ENCODE measurements around the gene GABRB2. TPM values are rescaled to one million over a fixed set of nuclear protein-coding genes. Genes with fewer than 3 reads are reported as not detected.
"Not testable (repeated sequence)": the region's sequence is repeated elsewhere in the genome, so short reads cannot be mapped to it uniquely, and the experiment has no call there.

Gene GABRB2
- total RNA-seq, 1 experiment from 2014 or later: not detected

DNA sequence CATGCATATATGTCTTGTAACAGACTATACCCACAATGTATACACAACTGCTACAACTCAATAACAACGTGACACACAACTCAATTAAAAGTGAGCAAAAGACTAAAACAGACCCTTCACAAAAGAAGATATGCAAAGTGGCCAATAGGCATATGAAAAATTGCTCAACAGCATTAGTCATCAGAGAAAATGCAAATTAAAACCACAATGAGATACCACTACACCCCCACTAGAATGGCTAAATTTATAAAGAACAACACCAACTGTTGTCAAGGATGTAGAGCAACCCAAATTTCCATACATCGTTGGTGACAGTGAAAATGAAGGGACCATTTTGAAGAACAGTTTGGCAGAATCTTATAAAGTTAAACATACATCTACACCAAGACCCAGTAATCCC is 38.9 kb downstream of the GABRB2 start:
- intact Hi-C loops (cut with micrococcal nuclease; ENCODE audit: unreplicated experiment): no loop called here
- in situ Hi-C loops (cut with HindIII; ENCODE audit: low pct_unique_long_range_greater_than_20kb, low sequenced_read_pairs): no loop called here
- DNase-seq (ENCODE audit: low read depth, low spot score) (no peak), ATAC-seq (no peak)
- H3K4me1 ChIP-seq (ENCODE audit: control insufficient read depth, insufficient read depth, low read length): no peaks in the 10 kb centered on the region
- H3K27me3 ChIP-seq (ENCODE audit: control insufficient read depth, insufficient read depth, low read length): no peaks in the 10 kb centered on the region
- H3K36me3 ChIP-seq (ENCODE audit: control insufficient read depth, insufficient read depth, low read length): no peaks in the 10 kb centered on the region
- TF ChIP-seq, protein P1, sequence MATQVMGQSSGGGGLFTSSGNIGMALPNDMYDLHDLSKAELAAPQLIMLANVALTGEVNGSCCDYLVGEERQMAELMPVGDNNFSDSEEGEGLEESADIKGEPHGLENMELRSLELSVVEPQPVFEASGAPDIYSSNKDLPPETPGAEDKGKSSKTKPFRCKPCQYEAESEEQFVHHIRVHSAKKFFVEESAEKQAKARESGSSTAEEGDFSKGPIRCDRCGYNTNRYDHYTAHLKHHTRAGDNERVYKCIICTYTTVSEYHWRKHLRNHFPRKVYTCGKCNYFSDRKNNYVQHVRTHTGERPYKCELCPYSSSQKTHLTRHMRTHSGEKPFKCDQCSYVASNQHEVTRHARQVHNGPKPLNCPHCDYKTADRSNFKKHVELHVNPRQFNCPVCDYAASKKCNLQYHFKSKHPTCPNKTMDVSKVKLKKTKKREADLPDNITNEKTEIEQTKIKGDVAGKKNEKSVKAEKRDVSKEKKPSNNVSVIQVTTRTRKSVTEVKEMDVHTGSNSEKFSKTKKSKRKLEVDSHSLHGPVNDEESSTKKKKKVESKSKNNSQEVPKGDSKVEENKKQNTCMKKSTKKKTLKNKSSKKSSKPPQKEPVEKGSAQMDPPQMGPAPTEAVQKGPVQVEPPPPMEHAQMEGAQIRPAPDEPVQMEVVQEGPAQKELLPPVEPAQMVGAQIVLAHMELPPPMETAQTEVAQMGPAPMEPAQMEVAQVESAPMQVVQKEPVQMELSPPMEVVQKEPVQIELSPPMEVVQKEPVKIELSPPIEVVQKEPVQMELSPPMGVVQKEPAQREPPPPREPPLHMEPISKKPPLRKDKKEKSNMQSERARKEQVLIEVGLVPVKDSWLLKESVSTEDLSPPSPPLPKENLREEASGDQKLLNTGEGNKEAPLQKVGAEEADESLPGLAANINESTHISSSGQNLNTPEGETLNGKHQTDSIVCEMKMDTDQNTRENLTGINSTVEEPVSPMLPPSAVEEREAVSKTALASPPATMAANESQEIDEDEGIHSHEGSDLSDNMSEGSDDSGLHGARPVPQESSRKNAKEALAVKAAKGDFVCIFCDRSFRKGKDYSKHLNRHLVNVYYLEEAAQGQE (IDR thresholded peaks at IDR 0.05; ENCODE audit: insufficient read depth in 1 of 2, low read depth in 2 of 2, low read length in 1 of 2): no peak
- TF ChIP-seq, protein P2, sequence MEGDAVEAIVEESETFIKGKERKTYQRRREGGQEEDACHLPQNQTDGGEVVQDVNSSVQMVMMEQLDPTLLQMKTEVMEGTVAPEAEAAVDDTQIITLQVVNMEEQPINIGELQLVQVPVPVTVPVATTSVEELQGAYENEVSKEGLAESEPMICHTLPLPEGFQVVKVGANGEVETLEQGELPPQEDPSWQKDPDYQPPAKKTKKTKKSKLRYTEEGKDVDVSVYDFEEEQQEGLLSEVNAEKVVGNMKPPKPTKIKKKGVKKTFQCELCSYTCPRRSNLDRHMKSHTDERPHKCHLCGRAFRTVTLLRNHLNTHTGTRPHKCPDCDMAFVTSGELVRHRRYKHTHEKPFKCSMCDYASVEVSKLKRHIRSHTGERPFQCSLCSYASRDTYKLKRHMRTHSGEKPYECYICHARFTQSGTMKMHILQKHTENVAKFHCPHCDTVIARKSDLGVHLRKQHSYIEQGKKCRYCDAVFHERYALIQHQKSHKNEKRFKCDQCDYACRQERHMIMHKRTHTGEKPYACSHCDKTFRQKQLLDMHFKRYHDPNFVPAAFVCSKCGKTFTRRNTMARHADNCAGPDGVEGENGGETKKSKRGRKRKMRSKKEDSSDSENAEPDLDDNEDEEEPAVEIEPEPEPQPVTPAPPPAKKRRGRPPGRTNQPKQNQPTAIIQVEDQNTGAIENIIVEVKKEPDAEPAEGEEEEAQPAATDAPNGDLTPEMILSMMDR (IDR thresholded peaks at IDR 0.05): no peak
- TF ChIP-seq SIN3A (IDR thresholded peaks at IDR 0.05; ENCODE audit: borderline replicate concordance, insufficient read depth, low read depth, low read length): no peak
- no peak for TF ChIP-seq TCF7L2 (IDR thresholded peaks at IDR 0.05; ENCODE audit: low read depth, low read length)
- no peak for TF ChIP-seq POLR2AphosphoS5 (IDR thresholded peaks at IDR 0.05; ENCODE audit: low read depth, low read length)
- H3K27ac ChIP-seq (ENCODE audit: low read length): no peak overlapping the region
- ChIA-PET POLR2A (no interaction called here), CTCF (no interaction called here)
- BruUV-seq (replicated peaks): no TSS peak
- H3K4me3 ChIP-seq (ENCODE audit: low read depth in 2 of 2, low read length in 2 of 2): no peak overlapping the region
- H3K9me3 ChIP-seq (ENCODE audit: control insufficient read depth, insufficient read depth, low read depth, low read length): no peaks in the 10 kb centered on the region

DNA sequence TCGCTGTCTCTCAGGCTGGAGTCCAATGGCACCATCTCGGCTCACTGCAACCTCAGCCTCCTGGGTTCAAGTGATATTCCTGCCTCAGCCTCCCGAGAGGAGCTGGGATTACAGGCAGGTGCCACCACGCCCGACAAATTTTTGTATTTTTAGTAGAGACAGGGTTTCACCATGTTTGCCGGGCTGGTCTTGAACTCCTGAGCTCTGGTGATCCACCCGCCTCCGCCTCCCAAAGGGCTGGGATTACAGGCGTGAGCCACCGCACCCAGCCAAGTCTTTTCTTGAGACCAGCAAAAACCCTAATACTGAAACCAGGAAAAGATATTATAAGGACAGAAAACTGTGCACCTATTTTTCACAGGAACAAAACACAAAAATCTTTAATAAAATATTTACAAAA is 41.4 kb downstream of the GABRB2 start:
- BruUV-seq (replicated peaks); POLR2A ChIA-PET; H3K9me3 ChIP-seq (ENCODE audit: control insufficient read depth, insufficient read depth, low read depth, low read length); DNase-seq (ENCODE audit: low read depth, low spot score); H3K4me1 ChIP-seq (ENCODE audit: control insufficient read depth, insufficient read depth, low read length); H3K4me3 ChIP-seq (ENCODE audit: low read depth in 2 of 2, low read length in 2 of 2); intact Hi-C loops (cut with micrococcal nuclease; ENCODE audit: unreplicated experiment); H3K36me3 ChIP-seq (ENCODE audit: control insufficient read depth, insufficient read depth, low read length); ATAC-seq; H3K27me3 ChIP-seq (ENCODE audit: control insufficient read depth, insufficient read depth, low read length); H3K27ac ChIP-seq (ENCODE audit: low read length); CTCF ChIA-PET; in situ Hi-C loops (cut with HindIII; ENCODE audit: low pct_unique_long_range_greater_than_20kb, low sequenced_read_pairs): not testable (repeated sequence)

DNA sequence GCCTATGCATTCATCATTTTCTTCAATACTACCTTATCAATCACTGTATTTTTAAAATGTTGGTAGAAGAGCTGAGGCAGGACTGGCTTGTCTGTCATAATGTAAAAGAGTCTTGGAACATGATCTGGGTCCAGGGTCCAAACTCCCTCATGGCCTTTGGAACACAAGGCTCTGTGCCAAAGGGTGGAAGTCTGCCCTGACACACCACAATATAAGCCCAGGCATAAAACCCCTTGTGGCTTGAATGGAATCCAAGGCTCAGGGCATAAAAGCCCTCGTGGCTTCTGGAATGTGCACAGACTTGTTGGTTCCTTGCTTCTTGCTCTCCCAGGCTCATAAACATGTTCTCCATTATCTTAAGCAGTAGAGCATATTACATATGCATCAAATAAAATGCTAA is 48.0 kb downstream of the GABRB2 start:
- ATAC-seq: no peak
- in situ Hi-C loops (cut with HindIII; ENCODE audit: low pct_unique_long_range_greater_than_20kb, low sequenced_read_pairs) (no loop called here), intact Hi-C loops (cut with micrococcal nuclease; ENCODE audit: unreplicated experiment) (no loop called here)
- TF ChIP-seq, protein P1 (IDR thresholded peaks at IDR 0.05; ENCODE audit: insufficient read depth in 1 of 2, low read depth in 2 of 2, low read length in 1 of 2): no peak
- TF ChIP-seq, protein P2 (IDR thresholded peaks at IDR 0.05): no peak
- no peak for TF ChIP-seq SIN3A (IDR thresholded peaks at IDR 0.05; ENCODE audit: borderline replicate concordance, insufficient read depth, low read depth, low read length)
- TF ChIP-seq POLR2AphosphoS5 (IDR thresholded peaks at IDR 0.05; ENCODE audit: low read depth, low read length): no peak
- TF ChIP-seq TCF7L2 (IDR thresholded peaks at IDR 0.05; ENCODE audit: low read depth, low read length): no peak
- BruUV-seq (replicated peaks): no TSS peak
- no peak overlapping the region for H3K4me3 ChIP-seq (ENCODE audit: low read depth in 2 of 2, low read length in 2 of 2)
- CTCF ChIA-PET: no interaction called here
- no peaks in the 10 kb centered on the region for H3K27me3 ChIP-seq (ENCODE audit: control insufficient read depth, insufficient read depth, low read length)
- no peaks in the 10 kb centered on the region for H3K36me3 ChIP-seq (ENCODE audit: control insufficient read depth, insufficient read depth, low read length)
- no peak for DNase-seq (ENCODE audit: low read depth, low spot score)
- H3K4me1 ChIP-seq (ENCODE audit: control insufficient read depth, insufficient read depth, low read length): no peaks in the 10 kb centered on the region
- H3K9me3 ChIP-seq (ENCODE audit: control insufficient read depth, insufficient read depth, low read depth, low read length): 0 out of 2 replicates have a peak, but pooled peaks cover 3% of the 10 kb centered on the region
- POLR2A ChIA-PET: no interaction called here
- H3K27ac ChIP-seq (ENCODE audit: low read length): no peak overlapping the region

Data from Panc1 (cell line).